Measurements from ENCODE around the gene WDR81. TPM values are rescaled to one million over a fixed set of nuclear protein-coding genes. Genes with fewer than 3 reads are reported as not detected.

The WDR81 gene
- total RNA-seq, 4 donors from 2014 or later: 25.7 to 40.8 (median 32.1) TPM

- no peak for TF ChIP-seq EP300 (IDR thresholded peaks at IDR 0.05)
- TF ChIP-seq POLR2A (IDR thresholded peaks at IDR 0.05; ENCODE audit: low read depth): no peak
- no peak for TF ChIP-seq POLR2AphosphoS5 (IDR thresholded peaks at IDR 0.05)
- no peak for TF ChIP-seq CTCF (IDR thresholded peaks at IDR 0.05)
- Histone ChIP-seq H3K9me3 (no peaks in the 10 kb centered on the region), H3K4me3 (no peak overlapping the region), H3K36me3 (peaks cover 0 to 7% (median 3%) of the 10 kb centered on the region in 4 donors), H3K27ac (replicated peaks in 1 of 4) (peak overlapping the region in 2 of 4 donors; percentile 81), H3K27me3 (peaks cover 0 to 47% (median 0%) of the 10 kb centered on the region in 4 donors), H3K4me1 (peaks cover 20 to 48% (median 42%) of the 10 kb centered on the region in 4 donors)
- 89% methylated on average over 3 of the region's 3 CpGs for WGBS
- no peak for DNase-seq (ENCODE audit: extremely low spot score)
- intact Hi-C loops (cut with DNase I): no loop called here
Measured at GRCh38 chr17:1765576-1765975, 41.1 kb downstream of the WDR81 start.

GRCh38 chr17:1766382-1767135 lies 42.1 kb downstream of the WDR81 start:
- intact Hi-C loops (cut with DNase I): no loop called here

GRCh38 chr17:1767358-1767757 lies 42.9 kb downstream of the WDR81 start:
- H3K27me3 ChIP-seq: peaks cover 0 to 47% (median 0%) of the 10 kb centered on the region in 4 donors
- peaks cover 0 to 7% (median 5%) of the 10 kb centered on the region in 4 donors for H3K36me3 ChIP-seq
- peak overlapping the region; percentile 28 to 48 (median 40) for H3K27ac ChIP-seq (replicated peaks in 1 of 4)
- TF ChIP-seq CTCF (IDR thresholded peaks at IDR 0.05): no peak
- TF ChIP-seq EP300 (IDR thresholded peaks at IDR 0.05): no peak
- no peak for TF ChIP-seq POLR2A (IDR thresholded peaks at IDR 0.05; ENCODE audit: low read depth)
- no peak for TF ChIP-seq POLR2AphosphoS5 (IDR thresholded peaks at IDR 0.05)
- H3K9me3 ChIP-seq: no peaks in the 10 kb centered on the region
- peaks cover 20 to 48% (median 42%) of the 10 kb centered on the region in 4 donors for H3K4me1 ChIP-seq
- 83% methylated on average over 12 of the region's 12 CpGs for WGBS
- intact Hi-C loops (cut with DNase I): no loop called here
- H3K4me3 ChIP-seq: no peak overlapping the region
- no peak for DNase-seq (ENCODE audit: extremely low spot score)

More at GRCh38 chr17:1766382-1767135, 42.1 kb downstream of the WDR81 start:
- Histone ChIP-seq H3K4me1 (peaks cover 20 to 48% (median 42%) of the 10 kb centered on the region in 4 donors), H3K4me3 (no peak overlapping the region), H3K27me3 (peaks cover 0 to 47% (median 0%) of the 10 kb centered on the region in 4 donors), H3K27ac (replicated peaks in 1 of 4) (peak overlapping the region; percentile 28 to 48 (median 40)), H3K9me3 (no peaks in the 10 kb centered on the region), H3K36me3 (peaks cover 0 to 7% (median 5%) of the 10 kb centered on the region in 4 donors)
- TF ChIP-seq CTCF (IDR thresholded peaks at IDR 0.05) (no peak), POLR2A (IDR thresholded peaks at IDR 0.05; ENCODE audit: low read depth) (no peak), POLR2AphosphoS5 (IDR thresholded peaks at IDR 0.05) (no peak), EP300 (IDR thresholded peaks at IDR 0.05) (no peak)
- no peak for DNase-seq (ENCODE audit: extremely low spot score)
- WGBS: 92% methylated on average over 14 of the region's 21 CpGs

GRCh38 chr17:1769822-1770477 lies 45.4 kb downstream of the WDR81 start:
- WGBS: 46% methylated on average over 3 of the region's 21 CpGs
- intact Hi-C loops (cut with DNase I): no loop called here
- H3K9me3 ChIP-seq: no peaks in the 10 kb centered on the region
- no peak overlapping the region for H3K27ac ChIP-seq (replicated peaks in 1 of 4)
- DNase-seq (ENCODE audit: extremely low spot score): no peak
- peaks cover 0 to 47% (median 0%) of the 10 kb centered on the region in 4 donors for H3K27me3 ChIP-seq
- no peak overlapping the region for H3K4me3 ChIP-seq
- TF ChIP-seq POLR2A (IDR thresholded peaks at IDR 0.05; ENCODE audit: low read depth) (no peak), POLR2AphosphoS5 (IDR thresholded peaks at IDR 0.05) (no peak), EP300 (IDR thresholded peaks at IDR 0.05) (no peak), CTCF (IDR thresholded peaks at IDR 0.05) (no peak)
- peaks cover 9 to 44% (median 34%) of the 10 kb centered on the region in 4 donors for H3K4me1 ChIP-seq
- peaks cover 0 to 13% (median 7%) of the 10 kb centered on the region in 4 donors for H3K36me3 ChIP-seq
